Epidermal melanocyte (primary cell): Measurements from ENCODE around the gene KLF3.
A peak's percentile ranks its signal among the peaks of the same experiment; 100 is the strongest.
"Not testable (repeated sequence)": the region's sequence is repeated elsewhere in the genome, so short reads cannot be mapped to it uniquely, and the experiment has no call there.

ENCODE experiments used
- DNase-seq: peaks from one replicate; pipeline ENCODE4 v3.0.0; 2011; ENCODE audit warnings: low spot score; ENCODE audit not compliant: insufficient read length

The KLF3 gene

DNA sequence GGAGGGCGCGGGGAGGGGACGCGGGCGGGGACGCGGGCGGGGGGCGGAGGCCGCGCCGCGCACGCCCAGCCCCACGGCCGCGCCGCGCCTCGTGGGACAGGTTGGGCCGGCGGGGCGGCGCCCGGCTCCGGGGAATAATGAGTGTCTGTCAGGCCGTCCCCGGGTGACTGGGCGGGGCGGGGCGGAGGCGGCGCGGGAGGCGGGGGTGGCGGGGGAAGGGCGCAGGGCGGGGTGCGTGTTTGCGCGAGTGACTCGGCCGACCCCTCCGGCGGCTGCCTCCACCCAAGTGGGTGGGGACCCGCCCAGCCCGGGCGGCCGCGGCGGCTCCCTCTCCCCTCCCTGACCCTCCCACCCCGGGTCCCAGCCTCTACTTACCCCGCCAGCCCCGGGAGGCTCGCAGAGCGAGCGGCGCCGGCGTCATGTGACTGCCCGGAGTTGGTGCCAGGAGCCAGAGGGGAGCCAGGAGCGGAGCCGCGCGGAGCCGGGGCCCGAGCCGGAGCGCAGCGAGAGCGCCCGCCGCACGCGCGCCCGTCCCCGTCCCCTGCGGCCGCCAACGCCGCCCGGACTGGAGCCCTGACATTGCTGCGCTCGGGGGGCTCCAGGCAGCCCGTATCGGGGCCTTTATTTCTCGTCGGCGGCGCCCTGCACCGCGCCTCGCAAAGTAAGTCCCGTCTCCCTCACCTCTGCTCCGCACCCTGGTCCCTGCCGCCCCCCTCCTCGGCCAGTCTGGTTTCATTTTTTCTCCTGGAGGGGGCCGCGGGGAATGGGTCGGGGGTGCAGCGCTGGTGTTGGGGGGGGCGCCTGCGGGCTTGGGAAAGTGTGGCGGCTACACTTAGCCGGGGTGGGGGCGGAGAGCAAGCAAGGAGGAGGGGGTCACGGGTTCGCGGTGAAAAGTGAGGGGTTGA is at the start of gene KLF3:
TSS of gene KLF3 (plus strand) at position 399 of the 905 bp plus-strand sequence. CDS start 16,427 bp downstream, outside the sequence.
- DNase-seq = peak; percentile 85

- DNase-seq = no peak
These were observed 49.8 kb upstream of the KLF3 start for GRCh38 chr4:38614231-38614630.

DNA sequence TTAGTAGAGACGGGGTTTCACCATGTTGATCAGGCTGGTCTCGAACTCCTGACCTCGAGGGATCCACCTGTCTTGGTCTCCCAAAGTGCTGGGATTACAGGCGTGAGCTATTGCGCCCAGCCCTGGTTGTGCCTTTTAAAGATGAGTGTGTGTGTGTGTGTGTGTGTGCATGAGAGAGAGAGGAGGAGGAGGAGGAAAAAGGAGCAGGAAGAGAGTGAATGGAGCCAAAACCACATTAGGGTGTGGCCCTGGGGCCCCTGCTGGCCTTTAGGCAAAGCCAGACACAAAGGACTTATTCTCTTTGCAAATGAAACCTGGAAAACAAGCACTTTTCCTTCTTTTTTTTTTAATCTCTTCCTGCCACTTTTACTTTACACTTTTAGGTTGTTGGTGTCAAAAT is 48.2 kb upstream of the KLF3 start:
- DNase-seq = no peak

DNA sequence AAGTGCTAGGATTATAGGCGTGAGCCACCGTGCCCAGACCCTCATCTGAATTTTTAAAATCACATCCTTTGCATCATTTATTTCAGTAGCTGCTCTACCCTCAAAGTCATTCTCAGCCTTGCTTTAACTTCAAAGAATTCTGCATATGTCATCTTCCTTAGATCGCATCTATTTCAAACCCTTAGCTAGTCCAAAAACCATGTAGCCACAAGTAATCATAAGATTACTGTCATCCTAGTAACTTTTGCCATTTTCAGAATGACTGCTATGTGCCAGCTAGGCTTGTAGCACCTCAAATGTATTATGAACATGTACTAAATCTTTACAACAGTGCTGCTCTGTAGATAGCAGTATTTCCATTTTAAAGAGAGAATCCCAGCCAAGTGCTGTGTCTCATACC is 45.5 kb upstream of the KLF3 start:
- no peak for DNase-seq

DNA sequence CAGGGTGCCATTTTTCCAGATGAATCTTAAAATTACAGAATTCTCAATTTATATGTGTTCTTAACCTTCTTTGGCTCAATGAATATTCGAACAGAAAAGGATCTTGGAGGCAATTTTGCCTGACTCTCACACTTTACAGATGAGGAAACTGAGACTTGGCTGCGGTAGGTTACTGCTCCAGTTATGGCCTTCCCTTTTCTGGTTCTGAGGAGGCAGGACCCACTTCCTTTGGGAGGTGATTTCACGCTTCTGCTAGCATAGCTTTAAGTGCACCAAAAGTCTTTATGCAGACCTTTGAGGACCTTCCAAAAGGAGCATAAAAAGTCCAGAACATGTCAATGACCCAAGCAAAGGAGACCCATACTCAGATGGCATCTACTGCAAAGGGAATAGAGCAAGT is 44.7 kb upstream of the KLF3 start:
- DNase-seq = no peak

GRCh38 chr4:38620065-38620464 is 43.9 kb upstream of the KLF3 start:
- DNase-seq = no peak

DNA sequence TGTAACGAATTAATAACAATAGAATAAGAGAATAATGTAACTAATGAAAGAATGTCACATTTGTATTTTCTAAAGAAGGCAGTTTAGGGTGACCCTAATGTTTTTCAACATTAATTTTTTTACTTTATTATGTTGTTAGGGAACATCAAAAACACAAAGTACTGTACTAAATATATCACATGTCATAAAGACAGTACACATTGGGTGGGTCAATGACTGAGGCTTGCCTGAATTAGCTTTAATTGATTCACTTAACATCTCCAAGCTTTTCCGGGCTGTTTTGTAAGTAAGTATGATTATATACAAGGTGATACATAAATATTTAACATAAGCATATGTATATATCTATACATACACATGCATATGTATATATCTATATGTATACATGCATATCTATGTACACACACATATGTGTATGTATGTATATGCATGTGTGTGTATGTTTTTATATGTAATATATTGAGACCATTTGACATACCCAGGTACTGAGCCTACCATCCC is 43.4 kb upstream of the KLF3 start:
- no peak for DNase-seq

GRCh38 chr4:38621028-38621684 is 42.8 kb upstream of the KLF3 start:
- DNase-seq = no peak

DNA sequence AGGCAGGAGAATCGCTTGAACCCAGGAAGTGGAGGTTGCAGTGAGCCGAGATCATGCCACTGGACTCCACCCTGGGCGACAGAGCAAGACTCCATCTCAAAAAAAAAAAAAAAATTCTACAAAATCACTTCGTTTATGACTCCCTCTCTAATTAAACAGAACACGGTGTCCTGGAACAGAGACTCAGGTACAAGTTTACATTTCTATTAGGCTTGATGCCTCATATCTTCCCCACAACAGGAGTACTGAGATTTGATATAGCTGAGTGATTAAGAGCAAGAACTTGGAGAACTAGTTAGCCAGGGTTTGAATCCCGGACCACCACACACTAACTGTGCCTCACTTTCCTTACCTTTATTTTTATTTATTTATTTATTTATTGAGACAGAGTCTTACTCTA is 42.2 kb upstream of the KLF3 start:
- no peak for DNase-seq

DNA sequence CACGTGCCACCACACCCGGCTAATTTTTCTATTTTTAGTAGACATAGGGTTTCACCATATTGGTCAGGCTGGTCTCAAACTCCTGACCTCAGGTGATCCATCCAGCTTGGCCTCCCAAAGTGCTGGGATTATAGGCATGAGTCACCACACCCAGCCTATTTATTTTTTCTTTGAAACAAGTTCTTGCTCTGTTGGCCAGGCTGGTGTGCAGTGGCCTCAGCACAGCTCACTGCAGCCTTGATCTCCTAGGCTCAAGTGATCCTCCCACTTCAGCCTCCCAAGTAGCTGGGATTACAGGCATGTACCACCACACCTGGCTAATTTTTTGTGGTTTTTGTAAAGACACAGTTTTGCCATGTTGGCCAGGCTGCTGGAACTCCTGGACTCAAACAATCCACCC is 41.7 kb upstream of the KLF3 start:
- not testable (repeated sequence) for DNase-seq

GRCh38 chr4:38623260-38623659 is 40.7 kb upstream of the KLF3 start:
- DNase-seq = peak; percentile 61

DNA sequence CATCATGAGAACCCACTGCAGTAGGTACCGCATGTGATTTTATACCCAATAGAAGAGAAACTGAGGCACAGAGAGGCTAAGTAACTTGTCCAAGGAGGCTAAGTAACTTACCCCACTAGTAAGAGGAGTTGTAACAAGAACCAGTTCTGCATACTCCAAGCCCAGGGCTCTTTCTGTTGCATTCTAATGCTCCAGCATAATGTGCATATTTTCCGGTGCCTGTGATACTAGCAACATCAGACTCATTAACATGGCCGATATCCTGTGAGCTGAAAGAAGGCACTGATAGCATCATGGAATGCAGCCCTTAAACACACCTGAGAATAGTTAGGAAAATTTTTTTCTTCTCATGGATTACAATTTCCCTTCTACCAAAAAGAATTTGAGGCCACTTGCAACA is 39.7 kb upstream of the KLF3 start:
- DNase-seq = no peak

- no peak for DNase-seq
These were observed 38.5 kb upstream of the KLF3 start for GRCh38 chr4:38625508-38625907.

GRCh38 chr4:38626901-38627444 is 37.0 kb upstream of the KLF3 start:
- not testable (repeated sequence) for DNase-seq

DNA sequence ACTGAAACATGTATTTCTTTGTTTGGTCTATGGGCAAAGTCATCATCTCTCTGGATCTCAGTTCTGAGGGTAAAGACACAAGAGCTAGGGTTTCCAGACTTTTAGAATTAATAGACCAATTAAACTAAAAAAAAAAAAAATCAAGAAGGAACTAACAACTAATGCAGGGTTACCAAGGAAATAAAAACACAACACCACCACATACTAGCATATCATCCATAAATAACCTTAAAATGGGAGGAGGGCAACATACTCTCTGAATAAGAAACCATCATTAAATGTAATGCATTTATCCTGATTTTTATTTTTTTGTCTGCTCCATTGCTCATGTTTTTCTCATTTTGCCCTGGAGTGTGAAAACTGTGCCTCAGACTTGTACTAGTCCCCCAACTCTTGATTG is 33.5 kb upstream of the KLF3 start:
- no peak for DNase-seq

- no peak for DNase-seq
These were observed 29.8 kb upstream of the KLF3 start for GRCh38 chr4:38634047-38634759.

DNA sequence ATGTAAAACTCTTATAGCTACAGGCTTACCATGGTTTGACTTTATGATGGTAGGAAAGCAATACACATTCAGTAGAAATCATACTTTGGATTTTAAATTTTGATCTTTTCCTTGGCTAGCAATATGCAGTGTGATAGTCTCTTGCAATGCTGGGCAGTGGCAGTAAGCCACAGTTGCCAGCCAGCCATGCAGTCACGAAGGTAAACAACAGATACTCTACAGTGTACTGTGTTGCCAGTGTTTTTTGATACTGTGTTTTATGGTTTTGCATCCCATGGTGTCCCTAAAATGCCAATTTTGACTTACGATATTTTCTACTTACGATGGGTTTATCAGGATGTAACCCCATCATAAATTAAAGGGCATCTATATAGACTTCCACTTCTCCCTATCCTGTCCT is 24.8 kb upstream of the KLF3 start:
- no peak for DNase-seq

GRCh38 chr4:38641811-38642210 is 22.2 kb upstream of the KLF3 start:
- DNase-seq = no peak

- DNase-seq = no peak
These were observed 19.8 kb upstream of the KLF3 start for GRCh38 chr4:38644201-38644600.

DNA sequence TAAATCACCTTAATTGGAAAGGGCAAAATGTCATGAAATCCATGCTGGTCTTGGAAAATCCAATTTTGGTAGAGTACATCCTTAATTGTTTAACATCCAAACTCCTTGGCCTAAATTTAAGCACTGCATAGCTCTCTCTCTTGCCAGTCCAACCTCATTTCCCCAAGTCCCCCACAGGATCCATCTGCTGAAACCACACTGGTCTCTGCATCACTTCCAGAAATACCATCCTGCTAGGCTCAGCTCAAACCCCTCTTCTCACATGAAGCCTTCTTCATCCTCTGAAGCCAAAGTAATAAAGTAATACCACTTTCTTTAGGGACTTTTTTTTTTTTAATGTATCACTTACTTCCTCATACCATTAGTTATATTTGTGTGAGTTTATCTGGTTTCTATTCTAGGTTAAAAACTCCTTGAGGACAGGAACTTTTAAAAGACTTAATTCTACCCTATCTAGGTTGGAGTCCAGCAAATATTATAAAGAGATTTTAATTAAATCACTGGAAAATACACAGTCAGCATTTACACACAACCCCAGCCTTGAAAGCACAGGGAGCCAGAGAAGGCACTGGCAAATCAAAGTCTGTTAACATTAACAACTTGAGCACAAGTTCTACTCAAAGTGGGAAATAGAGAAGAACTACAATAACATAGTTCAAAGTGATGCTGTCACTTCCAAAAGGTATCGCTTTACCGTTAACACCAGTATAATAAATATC is 16.7 kb upstream of the KLF3 start:
- DNase-seq = no peak

- no peak for DNase-seq
These were observed 13.9 kb upstream of the KLF3 start for GRCh38 chr4:38650133-38650532.
